ENCODE results near the gene ADA.

The ADA gene

DNA sequence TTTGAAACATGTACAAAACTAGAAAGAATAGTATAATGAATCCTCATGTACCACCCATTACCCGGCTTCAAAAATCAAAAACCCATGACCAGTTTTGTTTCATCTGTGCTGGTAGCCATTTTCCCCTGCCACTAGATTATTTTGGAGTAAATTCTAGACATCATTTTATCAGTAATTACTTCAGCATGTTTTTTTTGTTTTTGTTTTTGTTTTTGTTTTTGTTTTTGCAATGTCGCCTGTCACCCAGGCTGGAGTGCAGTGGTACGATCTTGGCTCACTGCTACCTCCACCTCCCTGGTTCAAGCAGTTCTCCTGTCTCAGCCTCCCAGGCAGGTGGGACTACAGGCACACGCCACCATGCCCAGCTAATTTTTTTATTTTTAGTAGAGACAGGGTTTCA lies 77.1 kb downstream of the ADA start:
- DNase-seq = no peak

DNA sequence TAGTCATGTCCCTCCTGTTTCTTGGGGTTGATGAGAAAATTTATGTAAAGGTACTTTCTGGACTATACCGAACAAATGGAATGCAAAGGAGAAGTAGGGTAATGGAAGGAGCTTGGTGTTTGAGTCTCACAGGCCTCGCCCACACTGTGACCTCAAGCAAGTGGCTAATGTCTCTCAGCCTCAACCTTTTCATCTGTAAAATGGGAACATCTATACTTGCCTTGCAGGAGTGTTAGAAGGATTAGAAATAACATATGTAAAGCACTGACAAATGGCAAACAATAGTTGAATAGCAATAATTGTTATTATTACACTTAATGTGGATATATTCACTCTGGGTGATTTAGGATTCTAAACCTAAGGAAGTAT lies 78.0 kb downstream of the ADA start:
- no peak for DNase-seq

DNA sequence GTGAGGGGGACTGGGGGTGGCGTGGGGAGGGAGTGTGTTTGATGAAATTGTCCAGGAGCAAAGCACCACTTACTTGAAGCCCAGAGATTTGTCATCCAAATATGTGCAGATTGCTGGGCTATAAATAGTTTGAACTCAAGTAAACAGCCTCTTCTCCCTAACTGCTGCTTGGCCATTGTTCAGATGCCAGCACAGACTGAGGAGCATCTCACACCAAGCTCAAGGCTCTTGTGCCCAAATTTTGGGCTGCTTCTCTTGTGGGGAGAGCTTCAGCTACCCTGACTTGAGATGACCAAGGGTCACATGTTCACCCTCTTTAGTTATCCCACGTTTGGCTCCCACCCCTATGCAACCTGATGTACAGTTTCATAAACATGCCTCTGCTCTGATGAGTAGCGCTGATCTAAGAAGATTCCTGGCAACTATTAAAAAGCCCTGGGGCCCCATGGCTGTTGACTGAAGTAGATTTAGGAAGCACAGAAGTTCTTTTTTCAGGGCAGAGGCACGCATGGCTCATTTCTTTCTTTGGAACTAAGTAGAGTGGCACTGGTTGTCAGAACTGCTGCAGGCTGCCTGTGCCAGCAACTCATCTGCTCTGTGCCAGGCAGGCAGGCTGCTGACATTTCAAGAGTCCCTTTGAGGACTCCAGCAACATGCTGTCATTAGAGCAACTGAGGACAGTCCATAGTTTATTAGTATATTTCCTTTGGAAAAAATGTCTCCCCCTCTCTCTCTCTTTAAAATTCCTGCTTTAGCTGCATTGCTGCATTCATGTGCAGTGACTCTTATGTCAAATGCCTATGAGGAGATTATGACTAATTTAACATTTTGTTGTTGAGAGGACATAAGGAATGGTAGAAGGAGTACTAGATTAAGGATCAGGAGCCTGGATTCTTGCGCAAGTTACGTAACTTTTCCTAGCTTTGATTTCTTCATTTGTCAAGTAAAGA lies 78.7 kb downstream of the ADA start:
- no peak for DNase-seq

GRCh38 chr20:44571362-44571988 lies 80.0 kb downstream of the ADA start:
- DNase-seq = no peak

DNA sequence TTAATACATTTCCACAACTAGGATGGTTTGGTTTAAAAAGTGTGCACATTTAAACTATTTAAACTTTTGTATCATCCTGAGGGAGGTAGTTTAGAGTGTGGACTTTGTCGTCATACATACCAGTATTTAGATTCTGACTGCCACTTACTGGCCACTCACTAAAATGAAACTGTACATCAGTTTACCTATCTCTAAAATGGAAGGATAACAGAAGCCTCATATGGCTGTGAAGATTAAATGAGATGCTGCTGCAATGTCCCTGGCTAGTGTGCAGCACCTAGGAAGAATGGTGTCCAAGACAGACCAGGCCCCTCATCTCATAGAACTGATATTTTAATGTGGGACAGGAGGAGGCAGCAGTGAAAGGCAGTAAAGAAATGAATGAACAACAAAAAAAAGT lies 81.1 kb downstream of the ADA start:
- DNase-seq = no peak

All from stimulated activated CD4-positive, alpha-beta T cell treated with anti-CD3 and anti-CD28 coated beads, Interleukin-4, amount 100 ng/mL, for 24 hours (primary cell).